GM23338 (cell line): ENCODE data around the gene NSF. TPM values are rescaled to one million over a fixed set of nuclear protein-coding genes. Genes with fewer than 3 reads are reported as not detected.

Experiments used
- ATAC-seq: fragments of 200-7000 bp; cut with Tn5 transposase; 3 replicates; pipeline ENCODE4 v1.9.1; 2020
- DNase-seq: peaks from one replicate; pipeline ENCODE4 v3.0.0-alpha.2; 2015; ENCODE audit warnings: low spot score
- H2AFZ ChIP-seq: fragments of 200-600 bp; sonication (generic); 2 replicates; pipeline ENCODE4 v1.8.0; 2016; ENCODE audit warnings: antibody characterized with exemption, mild to moderate bottlenecking, moderate library complexity
- H3F3A ChIP-seq: fragments of 200-600 bp; sonication (generic); replicated peaks from 2 replicates; pipeline ENCODE4 v1.8.0; 2017; ENCODE audit warnings: antibody characterized with exemption, mixed run types, low read depth
- H3K27ac ChIP-seq: fragments of 200-600 bp; sonication (generic); 2 replicates; pipeline ENCODE4 v1.6.1; 2016; ENCODE audit warnings: low read depth
- H3K27me3 ChIP-seq: fragments of 200-600 bp; sonication (generic); 2 replicates; pipeline ENCODE4 v1.8.0; 2016; ENCODE audit warnings: mild to moderate bottlenecking, mixed run types, moderate library complexity; ENCODE audit not compliant: insufficient read depth
- H3K36me3 ChIP-seq: fragments of 200-600 bp; sonication (generic); 2 replicates; pipeline ENCODE4 v1.8.0; 2016; ENCODE audit warnings: mild to moderate bottlenecking; ENCODE audit not compliant: insufficient read depth
- H3K4me1 ChIP-seq: fragments of 200-600 bp; sonication (generic); 2 replicates; pipeline ENCODE4 v1.8.0; 2016; ENCODE audit warnings: mild to moderate bottlenecking, moderate library complexity; ENCODE audit not compliant: insufficient read depth
- H3K4me2 ChIP-seq: fragments of 200-600 bp; sonication (generic); 2 replicates; pipeline ENCODE4 v1.7.1; 2017; ENCODE audit warnings: mixed run types
- H3K4me3 ChIP-seq: fragments of 200-600 bp; sonication (generic); 2 replicates; pipeline ENCODE4 v1.6.1; 2016; ENCODE audit warnings: mixed run types
- H3K79me2 ChIP-seq: fragments of 200-600 bp; sonication (generic); replicated peaks from 2 replicates; pipeline ENCODE4 v1.8.0; 2017; ENCODE audit warnings: mild to moderate bottlenecking; ENCODE audit not compliant: insufficient read depth
- H3K9me2 ChIP-seq: fragments of 200-600 bp; sonication (generic); 2 replicates; pipeline ENCODE4 v1.8.0; 2017; ENCODE audit not compliant: insufficient read depth
- H4K20me1 ChIP-seq: fragments of 200-600 bp; sonication (generic); replicated peaks from 2 replicates; pipeline ENCODE4 v1.8.0; 2017; ENCODE audit warnings: mild to moderate bottlenecking; ENCODE audit not compliant: insufficient read depth
- H3K27ac Mint-ChIP-seq: 2 replicates; pipeline ENCODE4 v1.8.0; 2020; ENCODE audit warnings: inconsistent platforms, mild to moderate bottlenecking, moderate library complexity, mixed read lengths
- H3K27me3 Mint-ChIP-seq: 3 replicates; pipeline ENCODE4 v1.8.0; 2022; ENCODE audit warnings: low read depth, mild to moderate bottlenecking, moderate library complexity, mixed read lengths, inconsistent platforms; ENCODE audit not compliant: insufficient read depth, poor library complexity
- H3K36me3 Mint-ChIP-seq: 3 replicates; pipeline ENCODE4 v1.8.0; 2021; ENCODE audit warnings: low read depth, mild to moderate bottlenecking, inconsistent platforms, moderate library complexity, mixed read lengths
- H3K4me1 Mint-ChIP-seq: 3 replicates; pipeline ENCODE4 v1.8.0; 2020; ENCODE audit warnings: mild to moderate bottlenecking, inconsistent platforms, mixed read lengths
- H3K4me3 Mint-ChIP-seq: 3 replicates; pipeline ENCODE4 v1.8.0; 2021; ENCODE audit warnings: moderate library complexity, mild to moderate bottlenecking, inconsistent platforms, mixed read lengths
- H3K9me3 Mint-ChIP-seq: 3 replicates; pipeline ENCODE4 v1.8.0; 2020; ENCODE audit warnings: moderate library complexity, mild to moderate bottlenecking, inconsistent platforms, mixed read lengths
- ETS1 ChIP-seq: IDR thresholded peaks from 2 replicates; pipeline ENCODE4 v1.6.1; 2016; ENCODE audit warnings: antibody characterized with exemption
- EZH2 ChIP-seq: fragments of 200-600 bp; sonication (generic); IDR thresholded peaks from one replicate; pipeline ENCODE4 v1.8.0; 2017; ENCODE audit warnings: antibody characterized with exemption, mild to moderate bottlenecking, low read depth; ENCODE audit not compliant: unreplicated experiment
- JUNB ChIP-seq: IDR thresholded peaks from one replicate; pipeline ENCODE4 v1.6.1; 2016; ENCODE audit warnings: antibody characterized with exemption; ENCODE audit not compliant: unreplicated experiment
- NANOG ChIP-seq: IDR thresholded peaks from 2 replicates; pipeline ENCODE4 v1.6.1; 2016; ENCODE audit warnings: antibody characterized with exemption, borderline replicate concordance
- ZNF114 ChIP-seq: fragments of 250-450 bp; sonication (Bioruptor Pico); IDR thresholded peaks from 2 replicates; pipeline ENCODE4 v1.5.0; 2020; ENCODE audit warnings: mild to moderate bottlenecking, moderate library complexity
- ZNF331 ChIP-seq: fragments of 250-450 bp; sonication (Bioruptor Pico); IDR thresholded peaks from 2 replicates; pipeline ENCODE4 v1.5.0; 2020; ENCODE audit warnings: low read depth, mild to moderate bottlenecking, moderate library complexity
- ZNF462 ChIP-seq: fragments of 250-450 bp; sonication (Bioruptor Pico); IDR thresholded peaks from 2 replicates; pipeline ENCODE4 v1.5.0; 2020; ENCODE audit warnings: mild to moderate bottlenecking, moderate library complexity
- polyA plus RNA-seq: library from polyadenylated mRNA; unstranded; fragments of >200 nt; fragmentation: Nextera tagmentation; extraction: Ambion mirVana; gene quantifications from 2 replicates; pipeline ENCODE4 v1.2.1, GENCODE V29; 2016
- total RNA-seq: library from RNA; depleted of rRNA; stranded (reverse); fragments of >200 nt; shearing (Covaris generic); gene quantifications from 2 replicates; pipeline ENCODE4 v1.2.3, GENCODE V29; 2014

Gene NSF
- total and polyA plus RNA-seq, 2 experiments from 2014 or later, result 12.5 to 26.5 TPM

GRCh38 chr17:46769531-46770438, 179.3 kb downstream of the NSF start:
- Mint-ChIP-seq H3K9me3 (peaks cover 2% of the 10 kb centered on the region; the same call in 1 of the 3 replicates), H3K4me3 (peak overlapping the region; percentile 66; the same call in 2 of the 3 replicates), H3K4me1 (peaks cover 36% of the 10 kb centered on the region), H3K36me3 (peaks cover 6% of the 10 kb centered on the region; the same call in 2 of the 3 replicates), H3K27me3 (peaks cover 82% of the 10 kb centered on the region), H3K27ac (no peak overlapping the region)
- H3K79me2 ChIP-seq, result no peaks in the 10 kb centered on the region
- peaks cover 62% of the 10 kb centered on the region for H3K27me3 ChIP-seq
- no peaks in the 10 kb centered on the region for H3K9me2 ChIP-seq
- TF ChIP-seq ZNF331 (CRISPR knock-in tag), result no peak
- TF ChIP-seq NANOG, result no peak
- TF ChIP-seq EZH2, result no peak
- TF ChIP-seq ZNF462, result no peak
- no peak for TF ChIP-seq JUNB
- TF ChIP-seq ZNF114 (CRISPR knock-in tag), result no peak
- TF ChIP-seq ETS1, result no peak
- H3K4me2 ChIP-seq, result peak overlapping the region; percentile 88
- no peak for DNase-seq
- H3K4me1 ChIP-seq, result peaks cover 25% of the 10 kb centered on the region
- peaks cover 12% of the 10 kb centered on the region for H4K20me1 ChIP-seq
- H3F3A ChIP-seq, result 0 out of 2 replicates have a peak, but pooled peaks cover 8% of the 10 kb centered on the region
- no peaks in the 10 kb centered on the region for H3K36me3 ChIP-seq
- H2AFZ ChIP-seq, result no peak overlapping the region
- peak overlapping the region; percentile 61 for H3K4me3 ChIP-seq
- no peak for ATAC-seq
- no peak overlapping the region for H3K27ac ChIP-seq
